Kidney epithelial cell (primary cell): ENCODE data around the gene UNC13D. TPM values are rescaled to one million over a fixed set of nuclear protein-coding genes. Genes with fewer than 3 reads are reported as not detected.

Experiments
- DNase-seq: peaks from one replicate; pipeline ENCODE4 v3.0.0-alpha.2; 2010; ENCODE audit warnings: low read depth
- H3K27me3 ChIP-seq: 2 replicates; pipeline ENCODE4 v1.6.0; 2011; ENCODE audit warnings: low read length; ENCODE audit not compliant: control insufficient read depth, insufficient read depth
- H3K36me3 ChIP-seq: 2 replicates; pipeline ENCODE4 v1.5.1; 2011; ENCODE audit warnings: low read length; ENCODE audit not compliant: control insufficient read depth, insufficient read depth
- H3K4me3 ChIP-seq: 2 replicates; pipeline ENCODE4 v1.5.1; 2011; ENCODE audit warnings: low read depth, mild to moderate bottlenecking, control low read depth, low read length
- total RNA-seq: library from RNA; depleted of rRNA; stranded (reverse); fragments of >200 nt; gene quantifications from 2 replicates; pipeline ENCODE4 v1.2.3, GENCODE V29; 2015
- TF ChIP-seq, protein P1 (sequence below): IDR thresholded peaks from 2 replicates; pipeline ENCODE4 v1.5.1; 2011; ENCODE audit warnings: mild to moderate bottlenecking, moderate library complexity, low read length, control low read depth, inconsistent platforms; ENCODE audit not compliant: insufficient read depth, poor library complexity, severe bottlenecking

Gene UNC13D
- total RNA-seq, 1 donor from 2014 or later, result 14.0 TPM

DNA sequence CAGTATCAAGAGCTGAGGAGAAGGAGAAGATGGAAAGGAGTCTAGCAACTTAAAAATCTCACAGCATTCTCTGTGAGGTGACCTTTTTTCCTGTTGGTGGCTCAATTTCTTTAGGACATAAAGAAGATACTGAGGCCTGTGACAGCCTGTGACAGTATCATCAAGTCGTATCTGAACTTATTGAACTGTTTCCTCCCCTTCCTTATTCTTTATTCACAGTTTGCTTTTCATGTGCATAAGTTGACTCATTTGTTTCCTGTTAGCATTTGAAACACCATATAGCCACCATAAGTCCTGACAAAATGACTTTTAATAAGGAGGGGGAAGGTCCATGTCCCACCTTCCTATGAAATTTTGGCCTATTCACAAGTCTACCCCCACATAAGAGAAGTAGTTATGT is 50.7 kb downstream of the UNC13D start:
- H3K36me3 ChIP-seq, result peaks cover 4% of the 10 kb centered on the region
- TF ChIP-seq, protein P1, sequence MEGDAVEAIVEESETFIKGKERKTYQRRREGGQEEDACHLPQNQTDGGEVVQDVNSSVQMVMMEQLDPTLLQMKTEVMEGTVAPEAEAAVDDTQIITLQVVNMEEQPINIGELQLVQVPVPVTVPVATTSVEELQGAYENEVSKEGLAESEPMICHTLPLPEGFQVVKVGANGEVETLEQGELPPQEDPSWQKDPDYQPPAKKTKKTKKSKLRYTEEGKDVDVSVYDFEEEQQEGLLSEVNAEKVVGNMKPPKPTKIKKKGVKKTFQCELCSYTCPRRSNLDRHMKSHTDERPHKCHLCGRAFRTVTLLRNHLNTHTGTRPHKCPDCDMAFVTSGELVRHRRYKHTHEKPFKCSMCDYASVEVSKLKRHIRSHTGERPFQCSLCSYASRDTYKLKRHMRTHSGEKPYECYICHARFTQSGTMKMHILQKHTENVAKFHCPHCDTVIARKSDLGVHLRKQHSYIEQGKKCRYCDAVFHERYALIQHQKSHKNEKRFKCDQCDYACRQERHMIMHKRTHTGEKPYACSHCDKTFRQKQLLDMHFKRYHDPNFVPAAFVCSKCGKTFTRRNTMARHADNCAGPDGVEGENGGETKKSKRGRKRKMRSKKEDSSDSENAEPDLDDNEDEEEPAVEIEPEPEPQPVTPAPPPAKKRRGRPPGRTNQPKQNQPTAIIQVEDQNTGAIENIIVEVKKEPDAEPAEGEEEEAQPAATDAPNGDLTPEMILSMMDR, result no peak

DNA sequence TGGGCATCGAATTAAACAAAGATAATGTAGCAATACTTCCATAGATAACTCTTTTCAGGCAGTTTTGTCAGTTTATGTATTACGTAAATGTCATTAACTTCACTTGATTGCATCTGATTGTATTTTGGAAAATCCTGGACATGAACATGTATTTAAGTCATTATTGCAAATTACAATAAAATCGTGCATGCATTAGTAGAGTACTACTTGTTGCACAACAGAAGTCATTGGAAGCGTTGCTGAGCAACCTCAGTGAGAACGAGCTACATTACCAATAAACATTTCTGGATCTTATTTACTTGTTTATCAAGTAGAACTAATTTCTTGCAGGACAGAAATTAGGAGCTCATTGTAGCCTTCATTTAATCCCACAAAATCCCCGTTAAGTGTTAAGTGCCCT is 53.0 kb downstream of the UNC13D start:
- TF ChIP-seq, protein P1, result no peak

More for the DNA sequence above, 50.7 kb downstream of the UNC13D start:
- Histone ChIP-seq H3K27me3 (no peaks in the 10 kb centered on the region), H3K4me3 (no peak overlapping the region)
- no peak for DNase-seq

DNA sequence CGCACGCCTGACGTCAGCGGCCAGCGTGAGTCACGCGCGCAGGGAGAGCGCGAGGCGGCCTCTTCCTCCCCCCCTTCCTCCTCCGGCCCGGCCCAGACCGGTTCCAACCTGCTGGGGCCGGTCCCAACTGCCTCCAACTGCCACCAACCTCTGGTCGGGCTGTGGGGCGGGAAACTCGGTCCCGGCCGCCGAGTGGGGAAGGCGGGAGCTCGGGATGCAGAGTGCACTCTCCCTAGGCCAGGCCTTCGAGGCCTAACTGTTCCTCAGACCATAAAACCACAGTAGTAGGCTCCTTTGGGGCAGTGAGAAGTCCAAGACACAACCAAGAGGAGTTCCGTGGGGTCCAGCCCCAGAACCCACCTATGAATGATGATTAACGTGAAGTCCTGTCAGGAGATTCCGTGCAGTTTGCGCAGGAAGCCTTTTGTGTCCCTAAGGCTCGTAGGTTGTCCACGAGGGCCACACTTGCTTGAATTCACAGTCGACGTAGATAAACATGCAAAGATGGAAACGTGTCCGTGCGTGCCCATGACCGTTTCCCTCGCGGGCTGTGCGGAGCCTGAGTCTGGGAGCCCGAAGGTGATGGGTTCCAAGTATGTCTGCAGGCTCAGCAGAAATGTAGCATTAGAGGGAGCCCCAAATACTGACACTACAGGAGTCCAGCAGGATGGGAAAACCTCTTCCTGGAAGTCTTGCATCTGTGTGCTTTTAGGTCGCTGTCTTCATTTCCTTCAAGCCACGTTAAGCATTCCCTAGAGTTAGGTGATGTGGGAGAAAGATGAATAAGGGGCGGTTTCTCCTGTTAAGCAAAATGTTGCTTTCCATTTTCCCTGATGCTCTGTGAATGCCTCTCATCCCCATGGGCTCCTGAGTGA is 59.0 kb downstream of the UNC13D start:
- Histone ChIP-seq H3K36me3 (no peaks in the 10 kb centered on the region), H3K4me3 (peak overlapping the region; percentile 70), H3K27me3 (no peaks in the 10 kb centered on the region)
- TF ChIP-seq, protein P1, result no peak
- DNase-seq, result no peak

More for the DNA sequence above, 53.0 kb downstream of the UNC13D start:
- no peak for DNase-seq
- Histone ChIP-seq H3K4me3 (no peak overlapping the region), H3K27me3 (no peaks in the 10 kb centered on the region), H3K36me3 (peaks cover 2% of the 10 kb centered on the region)

DNA sequence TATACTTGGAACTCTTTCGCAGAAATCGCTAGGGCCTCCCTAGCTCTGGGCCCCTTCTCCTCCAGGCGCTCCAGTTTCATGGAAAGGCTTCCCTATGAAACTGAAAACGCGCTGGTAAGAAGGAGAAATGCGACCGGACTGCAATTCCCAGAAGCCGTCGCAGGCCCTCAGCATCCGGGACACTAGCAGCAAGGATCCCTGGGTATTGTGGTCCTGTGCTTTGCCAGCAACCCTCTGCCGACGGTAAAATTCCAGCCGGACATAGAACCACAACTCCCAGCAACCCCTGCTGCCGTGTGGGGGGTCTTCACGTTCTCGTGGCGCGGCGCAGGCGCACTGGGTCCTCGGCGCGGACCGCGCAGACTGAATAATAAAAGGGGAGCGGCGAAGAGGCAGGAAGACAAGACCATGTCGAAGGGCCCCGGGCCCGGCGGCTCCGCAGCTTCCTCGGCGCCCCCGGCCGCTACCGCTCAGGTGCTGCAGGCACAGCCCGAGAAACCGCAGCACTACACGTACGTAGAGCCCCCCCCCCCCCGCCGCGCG is 59.7 kb downstream of the UNC13D start, which contains the start of gene UNK:
Gene UNK, plus strand, starts transcription at position 334 of the 543 bp plus-strand sequence. Its CDS starts 75 bp downstream, at position 409.
- H3K27me3 ChIP-seq, result no peaks in the 10 kb centered on the region
- TF ChIP-seq, protein P1, result no peak
- peak; percentile 96 for DNase-seq
- no peaks in the 10 kb centered on the region for H3K36me3 ChIP-seq
- H3K4me3 ChIP-seq, result peak within 1 kb of the TSS; percentile 70

DNA sequence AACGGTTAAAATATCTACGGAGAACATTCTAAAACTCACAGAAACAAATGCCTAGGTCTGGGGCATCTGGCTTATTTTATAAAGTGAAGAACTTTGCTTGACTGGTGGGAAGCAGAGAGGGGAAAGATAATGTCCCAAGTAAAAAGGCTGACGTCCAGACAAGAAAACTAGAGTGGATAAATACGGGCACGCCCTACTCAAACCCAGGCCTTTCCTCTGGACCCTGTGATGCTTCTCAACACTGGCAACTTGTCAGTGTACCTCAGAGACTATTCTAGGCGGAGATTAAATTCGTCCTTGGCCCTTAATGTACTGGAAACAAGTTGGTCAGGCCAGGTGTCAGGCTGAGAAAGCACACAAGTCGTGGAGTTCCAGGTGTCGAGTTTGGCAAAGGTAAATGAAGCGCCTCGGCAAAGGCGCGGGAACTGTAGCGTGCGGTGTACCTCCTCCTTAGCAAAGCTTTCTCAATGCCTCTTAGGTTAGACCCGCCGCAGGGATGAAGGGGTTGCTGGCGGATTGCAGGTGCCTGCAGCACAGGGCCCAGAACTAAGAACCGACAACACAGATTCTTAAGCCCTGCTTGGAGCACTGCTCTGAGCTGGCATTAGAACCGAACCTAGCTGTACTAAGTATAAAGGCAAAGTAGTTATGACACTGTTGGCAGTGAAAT is 60.3 kb downstream of the UNC13D start:
- TF ChIP-seq, protein P1, result no peak
- Histone ChIP-seq H3K27me3 (no peaks in the 10 kb centered on the region), H3K4me3 (peak overlapping the region; percentile 70), H3K36me3 (no peaks in the 10 kb centered on the region)
- no peak for DNase-seq
